ENCODE data around the gene ADARB1.

ADARB1 gene

DNA sequence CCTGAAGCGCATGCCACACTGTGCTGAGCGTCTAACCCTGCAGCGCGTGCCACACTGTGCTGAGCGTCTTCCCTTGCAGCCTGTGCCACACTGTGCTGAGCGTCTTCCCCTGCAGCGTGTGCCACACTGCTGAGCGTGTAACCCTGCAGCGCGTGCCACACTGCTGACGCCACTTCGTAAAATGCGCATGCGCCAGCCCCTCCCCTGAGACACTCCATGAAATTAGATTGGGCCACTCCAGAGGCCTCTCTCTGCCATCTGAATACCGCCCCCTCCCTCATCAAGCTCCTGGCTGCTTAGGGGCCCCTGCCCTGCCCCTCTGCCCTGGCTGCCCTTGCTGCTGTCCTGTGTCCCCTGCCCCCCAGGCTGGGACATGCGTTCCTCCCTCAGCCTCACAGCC, 128.5 kb downstream of the ADARB1 start:
- no peak for TF ChIP-seq CTCF (IDR thresholded peaks at IDR 0.05)
- no peaks in the 10 kb centered on the region for H3K36me3 Mint-ChIP-seq (ENCODE audit: low read depth)
- H3K27ac Mint-ChIP-seq, result no peak overlapping the region
- H3K9me3 Mint-ChIP-seq, result no peaks in the 10 kb centered on the region
- DNase-seq, result no peak
- peaks cover 4% of the 10 kb centered on the region for H3K4me1 Mint-ChIP-seq
- no peak overlapping the region for H3K4me3 Mint-ChIP-seq
- no peaks in the 10 kb centered on the region for H3K27me3 Mint-ChIP-seq (ENCODE audit: low read depth, poor library complexity)

- no peak for DNase-seq
- no peak overlapping the region for H3K27ac Mint-ChIP-seq
- H3K4me1 Mint-ChIP-seq, result peaks cover 10% of the 10 kb centered on the region
- TF ChIP-seq CTCF (IDR thresholded peaks at IDR 0.05), result no peak
- H3K9me3 Mint-ChIP-seq, result no peaks in the 10 kb centered on the region
- no peaks in the 10 kb centered on the region for H3K27me3 Mint-ChIP-seq (ENCODE audit: low read depth, poor library complexity)
- no peaks in the 10 kb centered on the region for H3K36me3 Mint-ChIP-seq (ENCODE audit: low read depth)
- H3K4me3 Mint-ChIP-seq, result no peak overlapping the region
These were observed 129.6 kb downstream of the ADARB1 start for GRCh38 chr21:45203983-45204382.

DNA sequence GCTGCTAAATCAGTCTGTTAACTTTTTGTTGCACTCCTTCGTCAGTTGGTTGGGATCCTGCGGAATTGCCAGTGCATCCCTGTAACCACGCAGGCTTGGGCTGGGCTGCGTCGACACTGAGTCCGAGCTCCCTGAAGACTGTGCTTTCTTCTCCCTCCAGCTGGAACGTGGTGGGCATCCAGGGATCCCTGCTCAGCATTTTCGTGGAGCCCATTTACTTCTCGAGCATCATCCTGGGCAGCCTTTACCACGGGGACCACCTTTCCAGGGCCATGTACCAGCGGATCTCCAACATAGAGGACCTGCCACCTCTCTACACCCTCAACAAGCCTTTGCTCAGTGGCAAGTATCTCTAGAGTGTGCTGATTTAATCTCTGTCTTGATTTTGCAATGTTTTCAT, 130.0 kb downstream of the ADARB1 start:
- DNase-seq, result no peak
- Mint-ChIP-seq H3K27ac (no peak overlapping the region), H3K4me3 (no peak overlapping the region), H3K27me3 (ENCODE audit: low read depth, poor library complexity) (no peaks in the 10 kb centered on the region), H3K9me3 (no peaks in the 10 kb centered on the region), H3K36me3 (ENCODE audit: low read depth) (no peaks in the 10 kb centered on the region), H3K4me1 (peaks cover 10% of the 10 kb centered on the region)
- no peak for TF ChIP-seq CTCF (IDR thresholded peaks at IDR 0.05)

DNA sequence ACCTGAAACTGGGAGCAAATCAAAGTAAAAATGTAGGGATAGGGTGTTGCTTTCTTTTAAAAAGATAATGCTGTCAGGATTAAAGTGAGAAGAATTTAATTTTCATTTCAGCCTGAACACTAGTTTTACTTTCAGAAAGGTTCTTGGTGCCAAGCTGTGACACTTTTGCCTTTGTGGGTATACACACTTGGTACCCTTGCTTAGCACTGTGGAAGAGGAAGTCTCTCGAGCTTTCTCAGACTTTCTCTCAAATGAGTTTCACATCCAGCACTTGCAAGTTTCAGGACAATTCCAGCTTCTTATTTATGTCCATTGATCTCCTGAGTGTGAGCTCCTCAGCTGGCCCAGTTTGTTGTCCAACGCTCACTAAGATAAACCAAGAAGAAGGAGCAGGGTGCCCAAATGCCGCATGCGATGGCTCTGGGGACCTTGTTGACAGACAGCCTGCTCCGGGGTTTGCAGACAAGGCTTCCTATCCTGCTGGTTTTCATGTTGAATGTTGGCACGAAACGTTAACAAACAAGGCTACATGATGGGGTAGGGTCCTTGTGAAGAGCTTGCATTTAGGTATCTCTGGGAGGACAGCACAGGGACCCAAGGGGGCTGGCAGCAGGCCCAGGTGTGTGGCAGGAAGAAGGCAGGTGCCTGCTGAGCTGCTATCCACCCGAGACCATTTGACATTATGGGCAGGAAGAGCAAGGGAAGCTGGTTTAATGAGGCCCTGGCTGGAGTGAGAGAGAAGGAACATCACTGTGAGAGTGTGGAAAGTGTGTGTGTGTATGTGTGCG, 133.7 kb downstream of the ADARB1 start:
- no peak for TF ChIP-seq CTCF (IDR thresholded peaks at IDR 0.05)
- no peak overlapping the region for H3K27ac Mint-ChIP-seq
- H3K4me3 Mint-ChIP-seq, result no peak overlapping the region
- H3K36me3 Mint-ChIP-seq (ENCODE audit: low read depth), result no peaks in the 10 kb centered on the region
- H3K4me1 Mint-ChIP-seq, result peaks cover 24% of the 10 kb centered on the region
- no peaks in the 10 kb centered on the region for H3K9me3 Mint-ChIP-seq
- no peak for DNase-seq
- H3K27me3 Mint-ChIP-seq (ENCODE audit: low read depth, poor library complexity), result no peaks in the 10 kb centered on the region

GRCh38 chr21:45208627-45208951, 134.2 kb downstream of the ADARB1 start:
- Mint-ChIP-seq H3K27me3 (ENCODE audit: low read depth, poor library complexity) (no peaks in the 10 kb centered on the region), H3K4me1 (peaks cover 20% of the 10 kb centered on the region), H3K4me3 (no peak overlapping the region), H3K27ac (no peak overlapping the region), H3K36me3 (ENCODE audit: low read depth) (no peaks in the 10 kb centered on the region), H3K9me3 (no peaks in the 10 kb centered on the region)
- TF ChIP-seq CTCF (IDR thresholded peaks at IDR 0.05), result no peak
- no peak for DNase-seq

DNA sequence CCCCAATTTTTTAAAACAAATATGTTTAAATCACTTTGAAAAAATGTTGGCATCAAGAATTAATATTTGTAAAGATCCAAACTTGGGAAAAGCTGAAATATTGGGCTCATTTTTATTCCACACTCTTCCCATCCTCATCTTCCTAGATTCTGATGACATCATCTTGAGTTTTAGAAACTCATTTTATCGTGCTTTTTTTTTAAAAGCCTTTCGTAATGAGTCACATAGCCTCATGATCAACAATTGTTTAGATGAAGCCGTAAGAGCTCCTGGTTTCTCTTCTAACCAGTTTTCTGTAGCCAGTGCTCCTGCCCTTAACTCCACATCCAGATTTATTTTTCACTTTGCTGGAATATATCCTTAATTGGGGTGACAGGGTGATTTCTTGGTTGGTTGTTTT, 134.7 kb downstream of the ADARB1 start:
- H3K36me3 Mint-ChIP-seq (ENCODE audit: low read depth), result peaks cover 3% of the 10 kb centered on the region
- H3K4me3 Mint-ChIP-seq, result no peak overlapping the region
- no peak for TF ChIP-seq CTCF (IDR thresholded peaks at IDR 0.05)
- H3K9me3 Mint-ChIP-seq, result no peaks in the 10 kb centered on the region
- peaks cover 20% of the 10 kb centered on the region for H3K4me1 Mint-ChIP-seq
- H3K27me3 Mint-ChIP-seq (ENCODE audit: low read depth, poor library complexity), result no peaks in the 10 kb centered on the region
- DNase-seq, result no peak
- no peak overlapping the region for H3K27ac Mint-ChIP-seq
